Stimulated activated CD4-positive, alpha-beta T cell treated with anti-CD3 and anti-CD28 coated beads, Interleukin-4, amount 100 ng/mL, for 1 hour (primary cell): ENCODE results near the gene PXN.
"Not testable (repeated sequence)": the region's sequence is repeated elsewhere in the genome, so short reads cannot be mapped to it uniquely, and the experiment has no call there.

Source experiments
- DNase-seq: peaks from one replicate; pipeline ENCODE4 v3.0.0-alpha.2; 2020

Gene PXN

DNA sequence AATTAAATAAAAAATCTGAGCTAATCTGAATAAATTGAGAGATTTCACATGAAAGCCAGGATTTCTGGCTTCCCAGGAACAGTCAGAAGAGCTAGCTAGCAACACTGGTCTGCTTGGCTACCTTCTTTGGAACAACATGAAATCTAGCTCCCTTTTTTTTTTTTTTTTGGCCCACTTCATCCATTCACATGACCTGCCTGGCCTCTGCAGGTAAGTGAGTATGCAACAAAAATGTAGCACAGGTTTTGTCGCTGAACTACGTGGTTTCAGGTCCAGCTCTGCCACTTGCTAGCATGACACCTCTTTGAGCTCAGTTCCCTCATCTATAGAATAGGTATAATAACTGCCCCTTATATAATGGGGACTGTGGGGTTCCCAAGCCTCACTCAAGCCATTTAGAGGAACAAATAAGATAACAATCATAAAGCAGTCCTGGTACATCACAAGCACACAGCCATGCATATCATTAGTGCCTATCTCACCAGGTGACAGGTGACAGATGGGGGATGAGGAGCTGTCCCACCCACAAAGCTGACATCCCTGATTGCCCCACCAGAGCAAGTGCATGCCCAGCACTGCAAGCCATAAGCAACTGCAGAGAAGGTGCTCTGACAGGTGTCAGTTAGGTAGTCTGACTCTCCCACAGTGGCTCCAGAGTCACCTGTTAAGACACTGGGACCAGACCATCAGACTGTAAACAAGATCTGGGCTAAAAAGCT is 25.6 kb downstream of the PXN start:
- no peak for DNase-seq

DNA sequence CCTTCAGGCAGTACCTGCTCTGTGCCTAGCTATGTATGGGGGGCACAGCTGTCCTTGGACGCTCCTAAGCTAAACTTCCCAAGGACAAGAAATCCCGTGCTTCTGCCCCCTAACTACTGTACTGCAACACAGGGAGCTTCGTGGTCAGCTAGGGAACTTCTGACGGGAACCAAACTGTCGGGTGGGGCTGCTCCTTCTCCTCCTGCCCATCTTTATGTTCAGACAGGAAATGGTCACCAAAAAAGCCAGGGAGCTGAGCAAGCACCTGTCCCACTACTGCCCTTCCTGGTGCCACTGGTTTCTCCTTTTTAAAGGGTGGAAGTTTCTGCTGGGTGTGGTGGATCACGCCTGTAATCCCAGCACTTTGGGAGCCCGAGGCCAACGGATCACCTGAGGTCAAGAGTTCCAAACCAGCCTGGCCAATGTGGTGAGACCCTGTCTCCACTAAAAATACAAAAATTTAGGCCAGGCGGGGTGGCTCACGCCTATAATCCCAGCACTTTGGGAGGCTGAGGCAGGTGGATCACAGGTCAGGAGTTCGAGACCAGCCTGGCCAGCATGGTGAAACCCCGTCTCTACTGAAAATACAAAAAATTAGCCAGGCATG is 26.6 kb downstream of the PXN start:
- DNase-seq, result no peak

DNA sequence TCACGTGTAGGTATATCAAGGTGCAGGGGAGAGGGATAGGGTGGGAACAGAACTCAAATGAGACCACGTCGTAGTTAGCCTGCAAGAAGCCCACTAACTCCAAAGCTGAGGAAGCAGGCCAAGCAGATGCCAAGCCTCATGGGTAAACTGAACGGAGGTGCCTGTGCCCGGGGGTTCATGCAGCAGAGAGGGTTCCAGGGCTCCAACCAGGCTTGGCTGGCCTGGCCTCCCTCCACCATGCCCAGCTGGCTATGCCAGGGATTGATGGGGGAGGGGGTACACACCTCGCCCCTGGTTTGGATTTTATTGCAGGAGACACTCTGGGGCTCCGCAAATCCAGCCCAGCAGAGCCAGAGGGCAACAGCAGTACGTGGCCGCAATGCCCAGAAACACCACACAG is 27.3 kb downstream of the PXN start:
- DNase-seq, result no peak

DNA sequence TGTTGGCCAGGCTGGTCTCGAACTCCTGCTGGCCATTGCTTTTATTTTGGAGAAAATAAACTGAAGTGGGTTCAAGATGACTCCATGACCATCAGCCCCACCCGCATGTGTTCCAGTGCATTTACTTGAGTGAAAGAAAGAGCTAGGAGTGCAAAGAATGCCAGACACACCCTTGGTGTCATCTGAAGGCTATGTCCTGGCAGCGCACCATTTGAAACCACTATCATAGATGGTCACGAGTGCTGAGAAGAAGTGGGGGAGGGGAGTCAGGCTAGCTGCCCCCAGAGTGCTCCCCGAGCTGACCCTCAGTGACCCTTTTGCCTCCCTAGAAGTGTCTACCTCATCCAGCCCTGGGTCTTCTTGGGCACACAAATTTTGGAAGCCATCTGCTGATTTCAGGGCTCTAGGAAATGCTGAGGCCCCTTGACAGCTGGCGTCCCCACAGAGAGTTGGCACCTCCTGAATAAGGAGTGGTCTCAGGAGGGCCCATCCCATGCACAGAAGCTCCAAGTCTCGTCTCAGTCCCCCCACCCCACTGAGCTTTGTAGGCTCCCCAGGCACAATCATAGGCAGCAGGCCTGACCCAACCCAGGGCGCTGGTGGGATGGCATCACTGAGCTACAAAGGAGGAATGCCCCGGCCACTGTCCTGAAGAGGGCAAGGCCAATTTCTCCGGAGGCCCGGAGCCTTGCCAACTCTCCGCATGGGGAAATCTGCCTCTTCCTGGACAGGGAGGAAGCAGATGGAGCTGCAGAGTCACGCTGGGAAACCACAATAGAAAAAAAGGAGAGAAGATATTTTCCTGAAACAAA is 28.0 kb downstream of the PXN start:
- no peak for DNase-seq

DNA sequence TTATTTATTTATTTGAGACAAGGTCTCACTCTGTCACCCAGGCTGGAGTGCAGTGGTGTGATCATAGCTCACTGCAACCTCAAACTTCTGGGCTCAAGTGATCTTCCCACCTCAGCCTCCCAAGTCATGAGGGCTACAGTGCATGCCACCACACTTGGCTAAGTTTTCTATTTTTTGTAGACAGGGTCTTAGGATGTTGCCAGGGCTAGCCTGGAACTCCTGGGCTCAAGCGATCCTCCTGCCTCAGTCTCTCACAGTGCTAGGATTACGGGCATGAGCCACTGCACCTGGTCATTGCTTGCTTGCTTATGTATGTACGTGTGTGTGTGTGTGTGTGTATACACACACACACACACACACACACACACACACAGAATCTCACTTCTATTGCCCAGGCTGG is 28.7 kb downstream of the PXN start:
- DNase-seq, result not testable (repeated sequence)

DNA sequence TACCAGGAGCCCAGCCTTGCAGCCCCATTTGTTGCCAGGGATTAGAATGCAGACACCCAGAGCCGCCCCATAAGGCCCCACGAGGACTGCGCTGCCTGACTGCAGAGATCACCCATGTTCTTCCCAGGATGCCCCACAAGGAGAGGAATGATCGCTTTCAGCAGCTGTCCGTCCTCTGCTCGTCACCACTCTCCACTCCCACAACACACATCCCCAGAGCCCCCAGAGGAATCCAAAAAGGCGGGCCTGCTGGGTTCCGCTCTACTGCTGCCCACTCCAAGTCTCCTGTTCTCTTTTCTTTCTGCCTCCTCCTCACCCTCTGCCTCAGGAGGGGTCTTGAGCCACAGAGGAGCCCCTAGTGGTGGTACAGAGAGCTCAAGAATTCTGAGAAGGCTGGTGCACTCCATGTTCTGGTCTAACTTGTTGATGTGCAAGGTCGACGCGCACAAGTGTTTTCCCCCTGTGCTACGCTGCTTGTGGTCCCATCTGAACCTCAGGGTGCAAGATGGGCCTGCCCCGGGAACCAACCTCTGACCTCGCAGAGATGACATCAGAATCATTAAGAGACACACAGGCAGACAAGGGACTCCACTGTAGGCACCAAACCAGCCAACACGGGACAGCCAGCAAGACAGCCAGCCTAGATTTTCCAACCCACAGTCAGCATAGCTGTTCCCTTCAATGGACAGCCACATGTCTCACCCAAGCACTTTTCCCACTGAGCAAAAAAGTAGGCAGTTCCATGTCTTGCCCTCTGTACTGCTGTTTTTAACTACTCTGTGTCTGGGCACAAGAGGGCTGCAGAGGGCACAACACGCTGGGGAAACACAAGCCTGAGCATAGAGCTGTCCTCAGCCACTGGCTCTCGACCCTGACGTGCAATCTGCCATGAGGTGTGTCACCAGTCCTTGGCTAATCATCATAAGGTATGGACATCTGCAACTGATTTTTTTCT is 29.9 kb downstream of the PXN start:
- DNase-seq, result no peak

DNA sequence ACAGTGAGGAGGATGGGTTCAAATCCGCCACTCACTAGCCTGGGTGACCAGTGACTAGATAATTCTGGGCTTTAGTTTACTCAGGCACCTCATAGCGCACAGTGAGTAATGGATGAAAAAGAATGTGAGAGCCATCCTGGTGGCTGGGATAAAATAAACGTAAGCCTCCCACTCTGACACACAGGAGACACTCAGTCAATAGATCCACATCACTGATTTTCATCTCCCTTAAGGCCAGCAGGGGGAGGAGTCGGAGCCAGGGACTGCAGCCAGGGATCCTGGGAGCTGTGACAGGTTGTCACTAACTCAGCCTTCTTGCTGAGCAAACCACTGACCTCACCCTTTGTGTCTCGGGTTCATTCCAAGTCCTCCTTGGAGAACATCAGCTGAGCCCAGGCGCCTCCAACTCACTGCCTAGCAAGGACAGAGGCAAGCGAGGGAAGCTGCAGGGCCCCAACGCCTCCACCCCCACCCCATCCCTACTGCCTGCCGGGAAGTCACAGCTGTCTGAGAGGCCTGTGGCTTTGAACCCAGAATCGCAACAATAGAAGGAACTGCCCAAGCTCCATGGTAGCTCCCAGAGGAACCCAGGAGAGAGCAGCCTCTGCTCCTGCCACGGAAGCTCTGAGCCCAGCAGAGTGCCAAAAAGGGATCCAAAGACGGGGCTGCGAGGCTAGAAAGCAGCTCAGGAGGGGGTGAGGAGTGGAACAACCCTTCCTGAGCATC is 30.7 kb downstream of the PXN start:
- no peak for DNase-seq

DNA sequence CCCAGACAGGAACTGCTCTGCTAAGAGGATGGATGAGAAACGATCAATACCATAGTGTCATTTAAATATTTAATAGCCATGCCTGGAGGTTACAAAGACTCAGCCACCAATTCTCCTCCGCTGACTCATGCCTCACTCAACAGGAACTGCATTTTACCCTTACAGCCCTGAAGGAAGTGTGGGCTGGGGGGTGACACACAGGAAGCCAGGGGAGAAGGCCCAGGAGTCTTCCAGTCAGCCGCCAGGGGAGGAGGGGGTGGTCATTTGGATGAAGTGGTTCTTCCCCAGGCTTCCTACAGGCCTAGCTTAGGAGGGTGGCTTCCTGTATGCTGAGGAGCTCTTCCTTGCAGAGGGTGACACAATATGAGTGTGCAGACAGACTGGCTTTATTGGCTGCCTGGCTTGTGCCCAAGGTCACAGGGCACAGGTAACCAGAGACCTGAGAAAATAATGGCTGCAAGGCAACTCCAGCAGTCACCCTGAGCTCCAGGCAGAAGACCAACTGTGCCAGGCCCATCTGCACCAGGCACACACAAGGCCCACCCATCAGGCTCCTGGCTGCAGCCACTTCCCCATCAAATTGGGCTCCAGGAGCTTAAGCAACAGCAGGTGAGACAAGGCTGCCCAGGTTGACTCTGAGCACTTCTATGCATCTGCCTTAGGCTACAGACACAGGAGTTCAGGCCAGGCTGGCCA is 34.1 kb downstream of the PXN start:
- DNase-seq, result peak; percentile 74

DNA sequence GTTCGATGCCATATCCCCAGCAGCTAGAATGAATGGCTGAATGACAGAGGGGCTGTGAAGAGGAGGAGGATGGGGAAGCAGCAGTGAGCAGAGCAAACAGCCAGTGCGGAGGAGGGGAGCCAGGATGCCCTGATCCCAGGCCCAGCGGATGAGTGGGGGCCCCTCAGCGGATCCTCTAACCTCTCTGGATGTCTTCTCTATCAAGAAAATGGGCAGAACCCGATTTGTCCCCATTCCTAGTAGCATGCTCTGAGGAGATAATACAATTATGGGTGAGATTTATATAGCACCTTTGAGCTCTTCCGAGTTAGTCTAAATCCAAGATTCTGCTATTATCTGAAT is 34.6 kb downstream of the PXN start:
- DNase-seq, result no peak

DNA sequence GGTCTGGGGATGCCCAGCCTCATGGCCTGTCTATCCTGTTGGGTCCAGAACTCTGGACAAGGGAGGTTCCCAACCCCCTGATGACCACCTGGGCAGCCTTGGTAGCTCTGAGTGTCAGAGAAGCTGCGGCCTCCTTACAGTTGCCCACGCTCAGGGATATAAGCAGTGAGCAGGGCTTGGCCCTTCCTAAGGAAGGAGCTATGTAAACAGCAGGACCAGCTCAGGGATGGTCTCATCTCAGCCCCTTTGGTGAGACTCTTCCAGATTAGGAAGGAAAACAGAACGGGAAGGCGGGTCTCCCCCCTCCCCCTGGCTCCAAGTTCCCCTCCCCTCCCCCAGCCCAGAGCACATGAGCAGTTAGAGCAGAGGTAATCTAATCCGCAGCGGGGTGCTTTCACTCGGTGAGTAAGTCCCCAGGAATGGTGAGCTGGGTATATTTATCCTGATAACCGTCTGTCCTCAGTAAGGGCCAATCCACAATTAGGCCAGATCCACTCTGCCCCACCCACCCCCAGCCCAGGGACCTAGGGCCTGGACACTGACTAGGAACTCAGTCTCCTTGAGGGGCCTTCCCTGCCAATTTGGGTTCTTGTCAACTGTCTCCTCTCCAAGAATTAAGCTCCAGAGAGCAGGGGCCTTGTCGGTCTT is 35.1 kb downstream of the PXN start:
- no peak for DNase-seq

DNA sequence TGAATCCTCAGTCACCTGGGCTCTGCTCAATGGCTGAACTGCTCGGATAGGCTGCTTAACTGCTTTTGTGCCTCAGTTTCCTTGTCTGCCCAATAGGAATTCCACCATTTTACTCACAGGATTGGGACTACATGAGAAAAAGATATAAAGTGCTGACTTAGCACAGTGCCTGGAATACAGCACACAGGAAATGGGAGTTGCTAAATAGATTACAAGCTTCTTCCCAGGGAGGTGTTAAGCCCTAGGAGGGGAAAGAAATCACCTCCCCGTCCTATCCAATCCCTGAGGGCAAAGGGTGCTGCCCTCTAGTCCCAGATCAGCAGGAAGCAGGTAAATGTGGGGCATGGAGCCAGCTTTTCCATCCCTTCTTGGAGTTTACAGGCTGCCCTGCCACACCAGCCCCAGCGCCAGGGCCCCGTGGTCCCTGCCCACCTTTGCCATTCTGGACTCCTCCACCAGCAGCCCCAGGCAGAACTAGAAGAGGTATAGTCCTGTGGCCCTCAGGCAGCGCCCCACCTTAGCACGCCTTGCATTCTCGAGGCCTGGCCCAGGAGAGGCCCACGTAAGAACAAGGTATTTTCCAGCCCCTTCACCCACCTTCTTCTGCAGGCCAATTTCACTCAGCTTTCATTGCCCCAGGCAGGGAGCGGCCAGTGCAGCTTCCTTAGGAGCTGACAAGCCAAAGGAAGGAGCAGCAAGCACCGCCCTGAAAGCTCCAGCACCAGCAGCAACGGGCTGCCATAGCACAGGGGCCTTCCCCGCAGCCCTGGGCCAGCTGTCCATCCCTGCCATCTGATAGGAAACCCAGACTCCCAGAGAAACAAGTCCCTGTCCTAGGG is 35.8 kb downstream of the PXN start:
- DNase-seq, result no peak

DNA sequence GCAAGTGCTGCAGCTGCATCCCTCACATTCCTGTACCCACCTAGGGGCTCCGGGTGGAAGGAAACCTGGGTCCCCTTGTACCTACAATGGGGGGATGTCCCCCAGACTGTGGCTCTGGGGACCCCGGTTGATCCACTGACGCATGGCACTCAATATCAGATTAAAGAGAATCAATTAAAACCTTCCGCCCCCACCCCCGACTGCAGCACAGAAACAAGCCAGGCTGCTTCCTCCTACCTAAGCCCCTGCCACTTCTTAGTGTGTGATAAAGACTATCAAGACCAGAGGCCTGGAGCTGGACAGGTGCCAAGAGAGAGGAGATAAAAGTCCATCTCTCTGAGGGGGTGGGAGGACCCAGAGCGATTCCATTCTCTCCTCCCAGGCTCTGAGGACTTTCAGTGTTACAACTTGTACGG is 36.5 kb downstream of the PXN start:
- DNase-seq, result no peak

DNA sequence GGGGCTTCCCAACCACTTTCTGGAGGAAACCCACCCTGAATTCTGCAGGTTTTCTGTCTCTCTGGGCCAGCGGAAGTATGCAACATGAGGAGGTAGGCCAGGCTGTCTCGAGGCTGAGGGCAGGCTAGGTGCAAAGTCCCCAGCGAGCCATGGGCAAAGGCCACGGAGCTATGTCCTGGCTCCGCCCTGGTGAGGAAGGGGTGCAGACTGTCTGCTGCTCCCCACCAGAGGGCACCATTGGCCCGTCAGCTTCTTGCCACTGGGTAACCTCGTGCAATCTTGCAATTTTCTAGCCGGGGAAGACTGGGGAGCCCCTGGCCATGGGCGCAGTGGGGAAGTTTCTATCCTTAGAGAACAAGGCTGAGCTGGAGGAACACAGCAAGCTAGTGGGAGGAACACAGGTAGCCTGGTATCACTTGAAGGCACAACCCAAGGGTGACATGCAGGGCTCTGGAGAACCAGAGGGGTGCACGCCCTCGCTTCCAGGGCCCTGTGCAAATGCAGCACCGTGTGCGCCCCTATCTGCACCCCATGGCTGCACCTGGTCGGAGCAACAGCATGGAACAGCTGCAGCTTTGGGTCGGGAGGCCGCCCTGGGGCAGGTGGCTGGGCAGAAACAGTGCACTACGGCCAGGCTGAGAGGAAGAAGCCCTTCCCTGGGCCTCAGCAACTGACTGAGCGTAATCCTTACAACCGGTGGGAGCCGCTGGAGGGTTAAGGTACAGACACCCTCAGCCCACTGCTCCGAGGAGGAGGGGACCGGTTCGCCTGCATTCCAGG is 37.0 kb downstream of the PXN start:
- peak; percentile 92 for DNase-seq

DNA sequence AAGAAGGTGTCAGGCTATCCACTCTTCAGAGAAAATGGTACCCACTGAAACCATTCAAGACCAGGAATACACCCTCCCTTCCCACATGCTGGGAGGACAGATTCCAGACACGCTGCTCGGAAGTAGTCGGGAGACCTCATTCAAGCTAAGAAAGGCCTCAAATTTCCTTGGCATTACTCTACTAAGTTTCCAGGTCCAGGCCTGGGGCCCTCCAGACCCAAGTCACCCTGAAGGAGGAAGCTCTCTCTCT is 37.6 kb downstream of the PXN start:
- DNase-seq, result no peak

DNA sequence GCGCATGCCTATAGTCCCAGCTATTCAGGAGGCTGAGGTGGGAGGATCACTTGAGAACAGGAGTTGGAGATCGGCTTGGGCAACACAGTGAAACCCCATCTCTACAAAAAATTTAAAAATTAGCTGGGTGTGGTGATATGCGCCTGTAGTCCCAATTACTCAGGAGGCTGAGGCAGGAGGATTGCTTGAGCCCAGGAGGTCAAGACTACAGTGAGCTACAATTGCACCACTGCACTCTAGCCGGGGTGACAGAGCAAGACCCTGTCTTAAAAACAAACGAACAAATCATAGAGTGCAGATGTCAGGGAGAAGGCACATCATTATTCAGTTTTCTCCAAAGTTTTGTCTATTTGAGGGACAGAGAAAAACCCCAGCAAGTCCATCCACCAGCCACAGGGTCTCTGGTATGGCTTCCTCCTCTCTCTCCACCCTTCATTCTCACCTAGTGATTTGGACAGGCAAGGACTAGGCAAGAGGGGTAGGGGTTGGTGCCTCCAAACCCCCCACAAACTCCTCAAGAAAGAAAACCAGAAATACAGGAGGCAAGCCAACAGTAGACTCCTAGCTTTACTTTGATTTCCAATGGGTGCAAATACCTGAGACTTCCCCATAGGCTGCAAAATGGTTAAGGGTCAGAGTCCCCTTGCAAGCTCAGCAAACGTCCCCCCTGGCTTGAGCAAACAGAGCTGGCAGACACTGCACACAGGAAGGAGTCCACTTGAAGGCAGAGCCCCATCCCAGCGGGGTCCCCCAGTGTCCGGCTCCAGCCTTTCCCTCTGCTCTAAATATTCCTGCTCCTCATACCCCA is 38.1 kb downstream of the PXN start:
- DNase-seq, result no peak

DNA sequence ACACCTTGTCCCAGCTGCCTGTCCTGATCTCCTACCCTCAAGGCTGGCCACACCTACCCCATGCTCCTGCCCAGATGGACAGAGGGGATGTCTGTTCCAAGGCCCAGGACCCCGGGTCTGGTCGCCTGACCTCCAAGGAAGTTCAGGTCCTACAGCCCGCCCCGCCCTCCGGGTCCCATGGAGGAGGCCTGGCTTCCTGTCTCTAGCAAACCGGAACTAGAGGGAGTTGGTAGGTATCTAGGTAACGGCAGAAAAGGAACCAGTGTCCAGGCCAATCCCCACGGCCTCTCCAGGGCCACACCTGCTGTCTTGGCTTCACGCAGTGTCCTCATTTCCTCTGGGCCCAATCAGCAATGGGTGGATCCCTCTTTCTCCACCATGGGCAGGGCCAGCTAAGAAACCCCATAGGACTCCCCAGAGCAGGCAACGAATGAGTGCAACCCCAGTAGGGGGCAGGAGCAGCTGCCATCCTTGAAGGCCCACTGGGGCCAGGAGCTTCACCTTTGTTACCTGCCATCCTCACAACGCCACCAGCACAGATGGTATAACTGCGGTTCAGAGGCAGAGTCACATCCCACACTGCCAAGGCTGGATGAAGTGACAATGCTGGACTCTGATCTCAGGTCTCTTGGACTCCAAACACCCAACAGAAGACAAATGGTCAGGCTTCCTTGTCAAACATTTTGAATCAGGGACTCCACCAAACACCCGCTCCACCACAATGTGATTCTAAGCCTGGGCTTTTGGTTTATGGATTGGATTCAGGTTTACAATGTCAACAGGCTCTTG is 39.5 kb downstream of the PXN start:
- no peak for DNase-seq

DNA sequence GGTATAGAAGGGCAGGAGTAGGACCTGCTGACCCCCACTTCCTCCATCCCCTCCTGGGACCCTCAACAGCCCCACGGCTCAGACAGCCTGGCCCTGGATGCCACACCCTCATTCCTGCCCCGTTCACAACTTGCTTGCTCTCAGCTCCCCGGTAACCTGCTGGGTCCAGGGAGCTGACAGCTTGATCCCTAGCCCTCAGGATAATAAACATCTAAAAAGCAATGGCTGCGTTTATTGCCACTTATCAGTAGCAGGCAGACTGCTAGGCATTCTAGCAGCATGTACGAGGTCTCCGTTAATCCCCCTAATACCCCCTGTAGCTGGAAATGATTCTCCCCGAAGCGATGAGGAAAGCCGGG is 40.4 kb downstream of the PXN start:
- DNase-seq, result no peak
